ENCODE measurements around the gene RFX3.

DNA sequence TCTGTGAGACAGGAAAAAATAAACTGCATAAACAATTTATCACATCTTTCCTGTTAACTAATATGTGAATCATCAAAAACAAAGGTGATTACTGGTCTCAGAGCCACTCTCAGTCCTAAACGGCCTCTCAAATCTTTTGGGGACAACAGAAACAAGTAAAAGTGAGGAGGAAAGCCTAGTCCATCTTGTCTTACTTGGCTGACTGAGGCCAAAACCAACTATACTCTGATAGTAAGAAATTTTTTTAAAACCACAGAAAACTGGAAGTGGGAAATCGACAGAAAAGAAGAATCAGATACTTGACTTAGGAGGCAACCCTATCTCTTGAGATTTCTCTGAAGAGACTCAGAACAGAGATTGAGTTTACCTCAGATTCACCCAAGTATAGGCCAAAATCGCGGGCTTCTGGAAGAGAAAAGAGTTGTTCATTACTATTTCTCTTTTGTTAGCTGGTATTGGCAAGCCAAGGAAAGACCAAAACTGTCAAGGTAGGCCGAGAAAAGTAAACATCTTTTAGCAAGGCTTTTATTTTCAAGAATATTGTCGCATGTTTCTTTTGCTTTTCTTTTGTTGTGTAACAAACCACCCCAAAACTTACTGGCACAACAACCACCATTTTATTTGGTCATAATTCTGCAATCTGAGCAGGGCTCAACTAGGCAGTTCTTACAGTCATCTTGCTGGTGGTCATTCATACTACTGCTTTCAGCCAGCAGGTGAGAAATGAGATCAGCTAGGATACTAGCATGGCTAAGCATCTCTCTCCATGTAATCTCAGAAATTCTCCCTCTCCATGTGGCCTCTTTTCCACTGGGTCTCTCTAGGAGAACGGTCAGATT is 46.1 kb downstream of the RFX3 start:
- TF ChIP-seq, protein P1, sequence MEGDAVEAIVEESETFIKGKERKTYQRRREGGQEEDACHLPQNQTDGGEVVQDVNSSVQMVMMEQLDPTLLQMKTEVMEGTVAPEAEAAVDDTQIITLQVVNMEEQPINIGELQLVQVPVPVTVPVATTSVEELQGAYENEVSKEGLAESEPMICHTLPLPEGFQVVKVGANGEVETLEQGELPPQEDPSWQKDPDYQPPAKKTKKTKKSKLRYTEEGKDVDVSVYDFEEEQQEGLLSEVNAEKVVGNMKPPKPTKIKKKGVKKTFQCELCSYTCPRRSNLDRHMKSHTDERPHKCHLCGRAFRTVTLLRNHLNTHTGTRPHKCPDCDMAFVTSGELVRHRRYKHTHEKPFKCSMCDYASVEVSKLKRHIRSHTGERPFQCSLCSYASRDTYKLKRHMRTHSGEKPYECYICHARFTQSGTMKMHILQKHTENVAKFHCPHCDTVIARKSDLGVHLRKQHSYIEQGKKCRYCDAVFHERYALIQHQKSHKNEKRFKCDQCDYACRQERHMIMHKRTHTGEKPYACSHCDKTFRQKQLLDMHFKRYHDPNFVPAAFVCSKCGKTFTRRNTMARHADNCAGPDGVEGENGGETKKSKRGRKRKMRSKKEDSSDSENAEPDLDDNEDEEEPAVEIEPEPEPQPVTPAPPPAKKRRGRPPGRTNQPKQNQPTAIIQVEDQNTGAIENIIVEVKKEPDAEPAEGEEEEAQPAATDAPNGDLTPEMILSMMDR (conservative IDR thresholded peaks at IDR 0.05; ENCODE audit: low read depth, low read length), result no peak
- TF ChIP-seq EZH2 (IDR thresholded peaks at IDR 0.05; ENCODE audit: borderline replicate concordance, low read depth, low read length, poor library complexity, severe bottlenecking), result no peak
